ENCODE results near the gene TSPAN5. TPM values are rescaled to one million over a fixed set of nuclear protein-coding genes. Genes with fewer than 3 reads are reported as not detected.

TSPAN5 gene
- total RNA-seq, 1 donor from 2014 or later = 25.0 TPM

DNA sequence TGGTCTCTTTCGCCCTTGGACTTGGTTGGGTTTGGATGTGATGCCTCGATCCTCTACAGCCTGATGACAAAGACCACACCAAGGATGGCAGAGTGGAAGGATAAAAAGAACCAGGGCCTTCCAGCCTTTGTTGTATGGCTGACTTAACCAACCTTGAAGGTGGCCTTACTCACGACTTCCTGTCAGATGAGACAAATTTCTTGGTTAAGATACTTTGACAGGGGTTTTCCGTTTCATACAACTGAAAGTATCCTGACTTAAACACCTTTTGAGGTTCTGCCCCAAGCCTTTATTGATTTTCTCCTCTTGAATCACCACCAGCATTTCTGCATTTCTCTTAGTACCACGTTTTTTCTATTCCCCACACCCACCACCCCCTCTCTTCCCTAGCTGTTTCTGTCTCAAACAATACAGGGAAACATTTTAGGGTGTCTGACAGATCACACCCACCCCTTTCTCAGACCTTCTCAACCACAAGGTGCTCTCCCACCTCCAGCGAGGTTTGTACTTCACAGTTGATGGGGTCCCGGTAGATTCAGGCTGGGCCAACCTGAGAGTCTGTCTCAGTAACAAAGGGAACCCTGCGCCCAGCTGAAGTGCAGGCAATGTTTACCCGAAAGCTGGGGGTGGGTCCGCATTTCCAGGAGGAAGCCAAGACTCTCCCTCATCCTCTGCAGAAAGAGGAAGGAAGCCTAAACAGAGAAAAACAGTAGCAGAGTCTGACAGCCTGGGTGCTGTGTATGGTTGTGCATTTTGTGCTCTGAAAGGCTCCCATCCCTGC, 5.0 kb upstream of the TSPAN5 start:
- DNase-seq (ENCODE audit: low read depth, low spot score) = no peak
- Mint-ChIP-seq H3K27me3 (ENCODE audit: low read depth) (peaks cover 36% of the 10 kb centered on the region), H3K9me3 (peaks cover 7% of the 10 kb centered on the region), H3K36me3 (ENCODE audit: low read depth) (peaks cover 2% of the 10 kb centered on the region), H3K4me3 (no peak overlapping the region), H3K27ac (ENCODE audit: unreplicated experiment) (no peak overlapping the region), H3K4me1 (peaks cover 23% of the 10 kb centered on the region)
- TF ChIP-seq, protein P1, sequence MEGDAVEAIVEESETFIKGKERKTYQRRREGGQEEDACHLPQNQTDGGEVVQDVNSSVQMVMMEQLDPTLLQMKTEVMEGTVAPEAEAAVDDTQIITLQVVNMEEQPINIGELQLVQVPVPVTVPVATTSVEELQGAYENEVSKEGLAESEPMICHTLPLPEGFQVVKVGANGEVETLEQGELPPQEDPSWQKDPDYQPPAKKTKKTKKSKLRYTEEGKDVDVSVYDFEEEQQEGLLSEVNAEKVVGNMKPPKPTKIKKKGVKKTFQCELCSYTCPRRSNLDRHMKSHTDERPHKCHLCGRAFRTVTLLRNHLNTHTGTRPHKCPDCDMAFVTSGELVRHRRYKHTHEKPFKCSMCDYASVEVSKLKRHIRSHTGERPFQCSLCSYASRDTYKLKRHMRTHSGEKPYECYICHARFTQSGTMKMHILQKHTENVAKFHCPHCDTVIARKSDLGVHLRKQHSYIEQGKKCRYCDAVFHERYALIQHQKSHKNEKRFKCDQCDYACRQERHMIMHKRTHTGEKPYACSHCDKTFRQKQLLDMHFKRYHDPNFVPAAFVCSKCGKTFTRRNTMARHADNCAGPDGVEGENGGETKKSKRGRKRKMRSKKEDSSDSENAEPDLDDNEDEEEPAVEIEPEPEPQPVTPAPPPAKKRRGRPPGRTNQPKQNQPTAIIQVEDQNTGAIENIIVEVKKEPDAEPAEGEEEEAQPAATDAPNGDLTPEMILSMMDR (conservative IDR thresholded peaks at IDR 0.05) = no peak

DNA sequence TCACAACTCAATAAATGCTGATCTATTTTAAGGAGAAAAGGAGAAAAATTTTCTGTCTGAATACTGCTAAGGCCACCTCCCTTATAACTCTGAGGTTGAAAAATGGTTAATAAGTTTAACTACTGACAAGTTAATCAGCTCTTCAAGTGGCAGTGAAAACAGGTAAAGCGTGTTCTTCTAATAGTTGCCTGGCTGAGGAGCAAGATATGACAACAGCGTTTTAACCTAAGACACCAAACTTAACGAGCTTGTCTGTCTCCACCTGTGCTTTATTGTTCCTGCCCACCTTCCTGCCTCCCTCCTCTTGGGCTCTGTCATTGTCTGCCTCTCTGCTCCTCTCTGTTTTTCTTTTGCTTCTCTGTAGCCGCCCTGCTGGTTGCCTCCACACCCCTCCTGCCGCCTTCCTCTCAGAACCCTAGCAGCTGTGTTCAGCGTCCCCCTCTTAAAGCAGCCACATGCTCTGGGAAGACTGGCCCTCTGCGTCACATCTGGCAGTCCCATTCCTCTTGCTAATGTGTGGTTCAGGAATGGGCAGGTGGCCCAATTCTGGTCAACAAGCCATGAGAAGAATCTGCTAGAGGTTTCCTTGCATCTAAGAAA, 4.3 kb upstream of the TSPAN5 start:
- H3K27ac Mint-ChIP-seq (ENCODE audit: unreplicated experiment) = no peak overlapping the region
- H3K4me3 Mint-ChIP-seq = peak overlapping the region; percentile 4
- peaks cover 23% of the 10 kb centered on the region for H3K4me1 Mint-ChIP-seq
- peaks cover 7% of the 10 kb centered on the region for H3K9me3 Mint-ChIP-seq
- peaks cover 36% of the 10 kb centered on the region for H3K27me3 Mint-ChIP-seq (ENCODE audit: low read depth)
- no peak for DNase-seq (ENCODE audit: low read depth, low spot score)
- H3K36me3 Mint-ChIP-seq (ENCODE audit: low read depth) = peaks cover 2% of the 10 kb centered on the region
- TF ChIP-seq, protein P1 (conservative IDR thresholded peaks at IDR 0.05) = no peak

DNA sequence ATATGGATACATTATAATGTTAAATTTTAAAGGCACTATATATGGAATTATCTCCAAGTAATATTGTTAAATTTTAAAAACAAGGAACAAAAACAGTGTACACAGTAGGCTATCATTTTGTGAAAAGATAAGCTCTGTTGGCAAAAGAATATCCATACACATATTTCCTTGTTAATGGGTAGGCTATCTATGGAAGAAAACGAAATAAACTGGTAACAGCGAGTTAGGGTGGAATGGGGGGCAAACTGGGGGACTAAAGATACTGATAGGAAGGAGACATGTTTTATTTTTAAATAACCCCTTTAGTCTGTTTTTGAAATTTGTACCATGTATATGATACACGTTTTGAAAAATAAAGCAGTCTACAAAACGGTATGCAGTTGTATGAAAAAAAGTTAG, 3.6 kb upstream of the TSPAN5 start:
- Mint-ChIP-seq H3K4me1 (peaks cover 30% of the 10 kb centered on the region), H3K36me3 (ENCODE audit: low read depth) (no peaks in the 10 kb centered on the region), H3K27ac (ENCODE audit: unreplicated experiment) (no peak overlapping the region), H3K4me3 (peak overlapping the region; percentile 42), H3K27me3 (ENCODE audit: low read depth) (peaks cover 36% of the 10 kb centered on the region), H3K9me3 (peaks cover 7% of the 10 kb centered on the region)
- TF ChIP-seq, protein P1 (conservative IDR thresholded peaks at IDR 0.05) = no peak
- no peak for DNase-seq (ENCODE audit: low read depth, low spot score)

DNA sequence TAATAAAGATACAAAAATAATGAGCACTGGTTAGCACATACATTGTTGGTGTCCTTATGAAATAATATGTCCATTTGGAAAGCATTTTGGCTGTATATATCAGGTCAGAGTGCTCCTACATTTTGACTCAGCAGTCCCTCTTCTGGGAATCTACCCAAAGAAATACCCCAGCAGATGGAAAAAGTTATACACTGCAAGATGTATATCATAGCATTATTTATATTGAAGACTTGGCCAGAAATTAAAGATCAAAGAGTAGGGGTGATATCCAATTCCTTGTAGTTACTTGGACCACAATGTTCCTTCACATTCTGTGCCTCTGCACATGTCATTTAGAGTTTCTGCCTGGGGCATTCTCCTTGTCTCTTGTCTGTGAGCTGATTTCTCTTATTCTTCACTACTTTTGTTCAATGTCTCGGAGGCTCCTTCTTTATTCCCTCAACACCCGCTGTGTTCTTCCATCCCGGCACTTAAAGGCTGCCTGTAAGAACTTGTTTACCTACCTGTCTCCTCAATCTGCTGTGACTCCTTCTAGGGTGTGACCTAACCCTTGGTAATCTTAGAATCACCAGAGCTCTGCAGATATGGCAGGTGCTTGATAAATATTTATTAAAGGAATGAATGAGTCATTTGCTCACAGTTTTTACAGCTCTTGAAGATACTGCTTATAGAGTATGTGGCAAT, 3.1 kb upstream of the TSPAN5 start:
- DNase-seq (ENCODE audit: low read depth, low spot score) = no peak
- H3K4me3 Mint-ChIP-seq = peak overlapping the region; percentile 42
- H3K4me1 Mint-ChIP-seq = peaks cover 35% of the 10 kb centered on the region
- peaks cover 36% of the 10 kb centered on the region for H3K27me3 Mint-ChIP-seq (ENCODE audit: low read depth)
- H3K9me3 Mint-ChIP-seq = peaks cover 7% of the 10 kb centered on the region
- H3K27ac Mint-ChIP-seq (ENCODE audit: unreplicated experiment) = no peak overlapping the region
- TF ChIP-seq, protein P1 (conservative IDR thresholded peaks at IDR 0.05) = no peak
- H3K36me3 Mint-ChIP-seq (ENCODE audit: low read depth) = no peaks in the 10 kb centered on the region

DNA sequence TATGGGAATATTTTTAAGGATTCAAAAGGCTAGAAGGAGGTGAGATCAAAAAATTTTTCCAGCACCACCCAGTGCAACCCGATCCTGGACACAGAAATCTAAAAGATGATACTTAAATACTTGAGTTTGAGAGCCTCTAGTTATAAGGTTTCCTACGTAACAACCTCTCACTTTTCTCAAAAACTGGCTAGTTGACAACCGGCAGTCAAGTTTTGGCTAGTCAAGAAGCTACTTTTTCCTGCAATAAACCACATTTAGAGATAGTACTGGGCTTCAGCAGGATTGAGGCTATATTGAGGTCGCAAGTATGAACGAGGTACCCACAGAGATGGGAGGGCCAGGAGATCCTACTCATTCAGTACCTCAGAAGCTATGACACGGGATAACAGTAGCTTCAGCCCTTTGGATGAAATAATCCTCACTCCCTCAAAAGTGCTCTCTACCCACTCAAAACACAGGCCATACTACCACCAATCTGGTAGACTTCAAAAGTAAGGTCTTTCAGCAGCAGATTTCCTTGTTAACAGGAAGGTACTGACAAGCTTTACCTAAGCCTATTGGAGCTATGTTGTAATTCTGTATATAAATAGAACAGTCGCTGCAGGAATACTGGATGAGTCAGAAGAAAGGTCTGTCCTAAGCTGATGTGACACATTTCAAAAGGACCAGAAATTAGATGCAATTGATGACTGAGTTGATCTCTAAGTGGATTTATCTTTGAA, 1.5 kb upstream of the TSPAN5 start:
- Mint-ChIP-seq H3K36me3 (ENCODE audit: low read depth) (no peaks in the 10 kb centered on the region), H3K4me3 (peak overlapping the region; percentile 94), H3K4me1 (peaks cover 50% of the 10 kb centered on the region), H3K9me3 (peaks cover 5% of the 10 kb centered on the region), H3K27ac (ENCODE audit: unreplicated experiment) (no peak overlapping the region), H3K27me3 (ENCODE audit: low read depth) (peaks cover 36% of the 10 kb centered on the region)
- no peak for DNase-seq (ENCODE audit: low read depth, low spot score)
- TF ChIP-seq, protein P1 (conservative IDR thresholded peaks at IDR 0.05) = no peak
